ENCODE measurements around the gene TMEM38B.

TMEM38B gene

DNA sequence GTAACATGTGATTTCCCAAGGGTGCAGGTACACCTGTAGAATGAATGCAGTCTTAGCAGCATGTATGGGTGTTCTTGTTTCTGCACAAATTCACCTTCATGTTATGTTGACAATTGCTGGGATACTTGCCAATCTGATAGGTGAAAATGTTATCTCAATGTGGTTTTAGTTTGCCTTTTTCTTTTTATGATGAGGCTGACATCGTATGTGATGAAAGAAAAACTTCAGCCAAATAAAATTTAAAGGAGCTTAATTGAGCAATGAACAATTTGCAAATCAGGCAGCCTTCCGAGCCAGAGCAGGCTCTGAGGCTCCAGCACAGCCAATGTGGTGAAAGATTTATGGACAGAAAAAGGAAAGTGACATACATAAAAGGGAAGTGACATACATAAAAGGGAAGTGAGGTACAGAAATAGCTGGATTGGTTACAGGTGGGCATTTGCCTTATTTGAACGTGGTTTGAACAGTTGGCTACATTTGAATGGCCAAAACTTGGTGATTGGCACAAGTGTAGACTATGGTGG lies 21.6 kb upstream of the TMEM38B start:
- WGBS (ENCODE audit: insufficient coverage), result 0% methylated on average over 1 of the region's 3 CpGs
- Histone ChIP-seq H3K27ac (ENCODE audit: insufficient read depth in 1 of 2, low read depth in 1 of 2, low read length in 2 of 2, poor library complexity in 1 of 2, severe bottlenecking in 2 of 2) (no peak overlapping the region), H3K4me3 (ENCODE audit: control insufficient read depth in 1 of 7, extremely low read depth in 1 of 7, insufficient read depth in 4 of 7, low read depth in 2 of 7, low read length in 6 of 7) (peak overlapping the region in 1 of 7 experiments; percentile 1), H3K9me3 (ENCODE audit: control extremely low read depth in 1 of 5, control insufficient read depth in 4 of 5, insufficient read depth in 2 of 5, low read depth in 1 of 5, low read length in 4 of 5) (peaks cover 0 to 4% (median 0%) of the 10 kb centered on the region in 5 experiments), H3K27me3 (replicated peaks in 2 of 5; ENCODE audit: control insufficient read depth in 4 of 5, insufficient read depth in 5 of 5, low read length in 4 of 5) (no peaks in the 10 kb centered on the region), H3K4me1 (ENCODE audit: control extremely low read depth in 1 of 4, control insufficient read depth in 4 of 4, insufficient read depth in 4 of 4, low read length in 3 of 4) (peaks cover 0 to 22% (median 15%) of the 10 kb centered on the region in 4 experiments), H3K36me3 (ENCODE audit: control insufficient read depth in 4 of 4, insufficient read depth in 4 of 4, low read length in 3 of 4) (no peaks in the 10 kb centered on the region)
- POLR2A ChIA-PET, result no interaction called here
- DNase-seq, result peak; percentile 75 to 95 (median 91)
- CTCF ChIA-PET, result no interaction called here

DNA sequence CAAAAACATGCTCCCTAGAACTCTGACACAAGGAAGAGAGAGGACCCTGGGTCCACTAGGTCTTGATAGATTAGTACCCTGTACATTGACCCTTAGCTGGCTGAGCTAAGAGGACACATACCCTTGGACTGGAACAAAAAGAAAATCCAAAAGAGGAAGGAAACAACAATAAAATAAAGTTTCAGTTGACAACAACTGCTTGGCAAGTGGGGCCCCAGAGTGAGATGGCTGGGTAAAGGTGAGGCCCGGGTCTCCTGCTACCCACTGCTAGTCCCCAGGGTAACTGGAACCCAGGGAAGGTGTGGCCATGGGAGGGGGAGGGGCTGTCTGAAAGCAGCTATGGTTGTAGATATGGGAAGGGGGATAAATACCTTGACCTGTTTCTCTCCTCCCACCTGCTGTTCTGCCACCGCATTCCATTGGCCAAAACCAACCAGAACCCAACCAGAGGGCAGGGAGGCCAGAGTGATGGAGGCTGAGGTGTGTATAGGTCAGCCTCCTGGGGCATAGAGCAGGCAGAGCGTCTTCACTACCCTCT lies 20.4 kb upstream of the TMEM38B start:
- ChIA-PET POLR2A (no interaction called here), CTCF (no interaction called here)
- WGBS (ENCODE audit: insufficient coverage), result 0% methylated on average over 1 of the region's 3 CpGs
- H3K4me3 ChIP-seq (ENCODE audit: control insufficient read depth in 1 of 7, extremely low read depth in 1 of 7, insufficient read depth in 4 of 7, low read depth in 2 of 7, low read length in 6 of 7), result peak overlapping the region in 3 of 7 experiments; percentile 7 to 10 (median 9)
- no peak overlapping the region for H3K27ac ChIP-seq (ENCODE audit: insufficient read depth in 1 of 2, low read depth in 1 of 2, low read length in 2 of 2, poor library complexity in 1 of 2, severe bottlenecking in 2 of 2)
- no peaks in the 10 kb centered on the region for H3K36me3 ChIP-seq (ENCODE audit: control insufficient read depth in 4 of 4, insufficient read depth in 4 of 4, low read length in 3 of 4)
- no peak for DNase-seq
- no peaks in the 10 kb centered on the region for H3K27me3 ChIP-seq (replicated peaks in 2 of 5; ENCODE audit: control insufficient read depth in 4 of 5, insufficient read depth in 5 of 5, low read length in 4 of 5)
- H3K4me1 ChIP-seq (ENCODE audit: control extremely low read depth in 1 of 4, control insufficient read depth in 4 of 4, insufficient read depth in 4 of 4, low read length in 3 of 4), result peaks cover 0 to 22% (median 15%) of the 10 kb centered on the region in 4 experiments
- peaks cover 0 to 4% (median 0%) of the 10 kb centered on the region in 5 experiments for H3K9me3 ChIP-seq (ENCODE audit: control extremely low read depth in 1 of 5, control insufficient read depth in 4 of 5, insufficient read depth in 2 of 5, low read depth in 1 of 5, low read length in 4 of 5)

DNA sequence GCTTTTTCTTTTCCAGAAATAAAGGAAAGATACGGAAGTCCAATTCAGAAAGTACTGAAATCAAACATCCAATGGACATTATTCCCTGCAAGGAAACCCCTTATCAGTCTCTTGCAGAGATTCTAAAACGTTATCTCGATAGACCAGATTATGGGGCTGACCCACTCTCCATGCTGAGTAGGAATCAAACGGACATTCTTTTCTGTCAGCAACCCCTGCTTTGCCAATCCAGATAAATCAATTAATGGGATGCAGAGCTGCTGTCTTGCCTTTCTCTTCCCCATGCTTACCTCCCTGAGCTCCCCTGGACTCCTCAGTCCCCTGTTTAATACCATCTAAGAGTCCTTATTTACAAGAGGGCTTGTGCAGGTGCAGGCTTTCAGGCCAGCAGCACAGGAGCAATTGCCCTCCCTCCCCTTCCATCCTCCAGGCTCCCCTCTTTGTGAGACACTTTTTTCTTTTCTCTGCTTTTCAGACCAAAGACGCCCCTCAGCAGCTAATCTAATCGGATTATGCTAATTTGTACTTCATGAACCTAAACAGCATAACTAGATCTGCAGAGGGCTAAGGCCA lies 17.9 kb upstream of the TMEM38B start:
- Histone ChIP-seq H3K4me1 (ENCODE audit: control extremely low read depth in 1 of 4, control insufficient read depth in 4 of 4, insufficient read depth in 4 of 4, low read length in 3 of 4) (peaks cover 0 to 22% (median 15%) of the 10 kb centered on the region in 4 experiments), H3K27ac (ENCODE audit: insufficient read depth in 1 of 2, low read depth in 1 of 2, low read length in 2 of 2, poor library complexity in 1 of 2, severe bottlenecking in 2 of 2) (no peak overlapping the region), H3K27me3 (replicated peaks in 2 of 5; ENCODE audit: control insufficient read depth in 4 of 5, insufficient read depth in 5 of 5, low read length in 4 of 5) (no peaks in the 10 kb centered on the region), H3K9me3 (ENCODE audit: control extremely low read depth in 1 of 5, control insufficient read depth in 4 of 5, insufficient read depth in 2 of 5, low read depth in 1 of 5, low read length in 4 of 5) (peaks cover 0 to 4% (median 0%) of the 10 kb centered on the region in 5 experiments), H3K36me3 (ENCODE audit: control insufficient read depth in 4 of 4, insufficient read depth in 4 of 4, low read length in 3 of 4) (no peaks in the 10 kb centered on the region), H3K4me3 (ENCODE audit: control insufficient read depth in 1 of 7, extremely low read depth in 1 of 7, insufficient read depth in 4 of 7, low read depth in 2 of 7, low read length in 6 of 7) (no peak overlapping the region)
- CTCF ChIA-PET, result interaction anchor here (1.1 to 1.3 kb wide), 2 partner anchors 17 to 39 kb away, joined by 4 read pairs; no protein-coding TSS in a partner anchor
- WGBS (ENCODE audit: insufficient coverage), result 93% methylated on average over 6 of the region's 6 CpGs
- no peak for DNase-seq
- POLR2A ChIA-PET, result no interaction called here

GRCh38 chr9:105678163-105678562 lies 16.2 kb upstream of the TMEM38B start:
- Histone ChIP-seq H3K27me3 (replicated peaks in 2 of 5; ENCODE audit: control insufficient read depth in 4 of 5, insufficient read depth in 5 of 5, low read length in 4 of 5) (no peaks in the 10 kb centered on the region), H3K4me1 (ENCODE audit: control extremely low read depth in 1 of 4, control insufficient read depth in 4 of 4, insufficient read depth in 4 of 4, low read length in 3 of 4) (peaks cover 0 to 16% (median 7%) of the 10 kb centered on the region in 4 experiments), H3K27ac (ENCODE audit: insufficient read depth in 1 of 2, low read depth in 1 of 2, low read length in 2 of 2, poor library complexity in 1 of 2, severe bottlenecking in 2 of 2) (no peak overlapping the region), H3K36me3 (ENCODE audit: control insufficient read depth in 4 of 4, insufficient read depth in 4 of 4, low read length in 3 of 4) (no peaks in the 10 kb centered on the region), H3K9me3 (ENCODE audit: control extremely low read depth in 1 of 5, control insufficient read depth in 4 of 5, insufficient read depth in 2 of 5, low read depth in 1 of 5, low read length in 4 of 5) (peaks cover 0 to 1% (median 0%) of the 10 kb centered on the region in 5 experiments), H3K4me3 (ENCODE audit: control insufficient read depth in 1 of 7, extremely low read depth in 1 of 7, insufficient read depth in 4 of 7, low read depth in 2 of 7, low read length in 6 of 7) (no peak overlapping the region)
- WGBS (ENCODE audit: insufficient coverage), result 100% methylated on average over 1 of the region's 1 CpG
- ChIA-PET POLR2A (no interaction called here), CTCF (interaction anchor here (0.7 to 2.5 kb wide), 3 partner anchors 9 to 23 kb away, joined by 3 to 10 read pairs (median 3); no protein-coding TSS in a partner anchor)
- no peak for DNase-seq

DNA sequence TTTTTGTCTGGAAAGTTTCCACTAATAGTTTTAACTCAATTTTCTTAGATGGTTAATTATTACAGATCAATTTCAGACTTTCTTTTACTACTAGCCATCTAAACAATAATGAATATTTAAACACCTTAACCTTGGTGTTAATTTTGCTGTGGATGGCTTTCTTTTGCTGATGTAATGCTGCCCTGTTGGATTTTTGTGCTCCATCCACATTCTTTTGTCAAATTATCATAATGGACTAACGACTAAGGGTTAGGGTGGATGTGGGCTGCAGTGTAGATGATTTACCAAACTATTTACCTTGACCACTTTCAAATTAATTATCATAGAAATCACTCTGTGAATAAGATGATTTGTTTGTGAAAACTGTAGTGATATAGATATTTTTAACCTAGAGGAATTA lies 15.6 kb upstream of the TMEM38B start:
- Histone ChIP-seq H3K27me3 (replicated peaks in 2 of 5; ENCODE audit: control insufficient read depth in 4 of 5, insufficient read depth in 5 of 5, low read length in 4 of 5) (no peaks in the 10 kb centered on the region), H3K27ac (ENCODE audit: insufficient read depth in 1 of 2, low read depth in 1 of 2, low read length in 2 of 2, poor library complexity in 1 of 2, severe bottlenecking in 2 of 2) (no peak overlapping the region), H3K36me3 (ENCODE audit: control insufficient read depth in 4 of 4, insufficient read depth in 4 of 4, low read length in 3 of 4) (no peaks in the 10 kb centered on the region), H3K4me1 (ENCODE audit: control extremely low read depth in 1 of 4, control insufficient read depth in 4 of 4, insufficient read depth in 4 of 4, low read length in 3 of 4) (peaks cover 0 to 10% (median 4%) of the 10 kb centered on the region in 4 experiments), H3K9me3 (ENCODE audit: control extremely low read depth in 1 of 5, control insufficient read depth in 4 of 5, insufficient read depth in 2 of 5, low read depth in 1 of 5, low read length in 4 of 5) (no peaks in the 10 kb centered on the region), H3K4me3 (ENCODE audit: control insufficient read depth in 1 of 7, extremely low read depth in 1 of 7, insufficient read depth in 4 of 7, low read depth in 2 of 7, low read length in 6 of 7) (no peak overlapping the region)
- CTCF ChIA-PET, result interaction anchor here (2.5 kb wide), 1 partner anchor 12 kb away, joined by 10 read pairs; no protein-coding TSS in a partner anchor
- POLR2A ChIA-PET, result no interaction called here
- DNase-seq, result no peak
- no CpG with 5 or more reads among the region's 1 CpG for WGBS (ENCODE audit: insufficient coverage)

DNA sequence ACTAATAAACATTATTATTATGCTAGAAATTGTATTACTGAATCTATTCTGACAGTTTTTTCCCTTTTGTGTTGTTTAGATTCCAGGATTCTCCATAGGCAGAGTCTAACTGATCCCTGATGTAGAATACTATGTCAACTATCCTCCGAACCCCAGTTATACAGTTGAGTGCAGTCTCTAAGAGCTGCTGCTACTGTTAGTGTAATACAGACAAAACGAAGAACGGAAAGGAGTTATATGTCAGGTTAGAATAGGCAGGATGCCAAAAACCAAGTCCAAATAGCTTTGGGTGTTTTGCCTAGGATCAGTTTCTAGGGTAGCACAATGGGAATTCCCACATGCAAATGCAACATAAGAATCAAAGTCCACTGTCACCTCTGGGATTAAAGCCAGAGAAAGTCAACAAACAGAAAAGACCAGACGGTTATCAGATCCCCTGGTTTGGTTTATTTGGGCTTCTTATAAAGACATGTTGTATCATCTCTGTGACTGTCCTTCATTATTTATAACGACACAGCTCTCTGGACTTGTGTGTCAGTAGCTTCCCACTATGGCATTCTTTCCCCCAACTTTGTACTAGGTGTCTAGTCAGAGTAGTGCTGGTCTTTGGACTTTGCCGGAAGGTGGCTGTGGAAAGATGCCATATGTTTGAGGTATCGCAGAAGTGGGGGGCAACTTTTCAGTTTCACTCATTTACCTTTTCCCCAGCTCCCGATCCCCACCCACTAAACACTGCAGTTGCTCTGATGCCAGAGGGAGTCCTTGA lies 14.9 kb upstream of the TMEM38B start:
- no peaks in the 10 kb centered on the region for H3K9me3 ChIP-seq (ENCODE audit: control extremely low read depth in 1 of 5, control insufficient read depth in 4 of 5, insufficient read depth in 2 of 5, low read depth in 1 of 5, low read length in 4 of 5)
- H3K4me1 ChIP-seq (ENCODE audit: control extremely low read depth in 1 of 4, control insufficient read depth in 4 of 4, insufficient read depth in 4 of 4, low read length in 3 of 4), result peaks cover 0 to 3% (median 0%) of the 10 kb centered on the region in 4 experiments
- DNase-seq, result no peak
- no peak overlapping the region for H3K4me3 ChIP-seq (ENCODE audit: control insufficient read depth in 1 of 7, extremely low read depth in 1 of 7, insufficient read depth in 4 of 7, low read depth in 2 of 7, low read length in 6 of 7)
- H3K36me3 ChIP-seq (ENCODE audit: control insufficient read depth in 4 of 4, insufficient read depth in 4 of 4, low read length in 3 of 4), result no peaks in the 10 kb centered on the region
- ChIA-PET POLR2A (no interaction called here), CTCF (interaction anchor here (2.5 kb wide), 1 partner anchor 12 kb away, joined by 10 read pairs; no protein-coding TSS in a partner anchor)
- 100% methylated on average over 5 of the region's 8 CpGs for WGBS (ENCODE audit: insufficient coverage)
- H3K27ac ChIP-seq (ENCODE audit: insufficient read depth in 1 of 2, low read depth in 1 of 2, low read length in 2 of 2, poor library complexity in 1 of 2, severe bottlenecking in 2 of 2), result no peak overlapping the region
- no peaks in the 10 kb centered on the region for H3K27me3 ChIP-seq (replicated peaks in 2 of 5; ENCODE audit: control insufficient read depth in 4 of 5, insufficient read depth in 5 of 5, low read length in 4 of 5)

GRCh38 chr9:105681313-105681712 lies 13.0 kb upstream of the TMEM38B start:
- Histone ChIP-seq H3K36me3 (ENCODE audit: control insufficient read depth in 4 of 4, insufficient read depth in 4 of 4, low read length in 3 of 4) (no peaks in the 10 kb centered on the region), H3K9me3 (ENCODE audit: control extremely low read depth in 1 of 5, control insufficient read depth in 4 of 5, insufficient read depth in 2 of 5, low read depth in 1 of 5, low read length in 4 of 5) (no peaks in the 10 kb centered on the region), H3K27ac (ENCODE audit: insufficient read depth in 1 of 2, low read depth in 1 of 2, low read length in 2 of 2, poor library complexity in 1 of 2, severe bottlenecking in 2 of 2) (no peak overlapping the region), H3K27me3 (replicated peaks in 2 of 5; ENCODE audit: control insufficient read depth in 4 of 5, insufficient read depth in 5 of 5, low read length in 4 of 5) (no peaks in the 10 kb centered on the region), H3K4me3 (ENCODE audit: control insufficient read depth in 1 of 7, extremely low read depth in 1 of 7, insufficient read depth in 4 of 7, low read depth in 2 of 7, low read length in 6 of 7) (no peak overlapping the region), H3K4me1 (ENCODE audit: control extremely low read depth in 1 of 4, control insufficient read depth in 4 of 4, insufficient read depth in 4 of 4, low read length in 3 of 4) (no peaks in the 10 kb centered on the region)
- CTCF ChIA-PET, result no interaction called here
- POLR2A ChIA-PET, result no interaction called here
- no peak for DNase-seq
- WGBS (ENCODE audit: insufficient coverage), result 100% methylated on average over 2 of the region's 2 CpGs

All from common myeloid progenitor, CD34-positive (primary cell).